Measurements from ENCODE around the gene ACTL10. TPM values are rescaled to one million over a fixed set of nuclear protein-coding genes. Genes with fewer than 3 reads are reported as not detected.

ACTL10 gene
- total and polyA plus RNA-seq, 2 of the 13 experiments (the other 11 are each of a cell fraction or from before 2014, with no cell fraction given) = not detected

DNA sequence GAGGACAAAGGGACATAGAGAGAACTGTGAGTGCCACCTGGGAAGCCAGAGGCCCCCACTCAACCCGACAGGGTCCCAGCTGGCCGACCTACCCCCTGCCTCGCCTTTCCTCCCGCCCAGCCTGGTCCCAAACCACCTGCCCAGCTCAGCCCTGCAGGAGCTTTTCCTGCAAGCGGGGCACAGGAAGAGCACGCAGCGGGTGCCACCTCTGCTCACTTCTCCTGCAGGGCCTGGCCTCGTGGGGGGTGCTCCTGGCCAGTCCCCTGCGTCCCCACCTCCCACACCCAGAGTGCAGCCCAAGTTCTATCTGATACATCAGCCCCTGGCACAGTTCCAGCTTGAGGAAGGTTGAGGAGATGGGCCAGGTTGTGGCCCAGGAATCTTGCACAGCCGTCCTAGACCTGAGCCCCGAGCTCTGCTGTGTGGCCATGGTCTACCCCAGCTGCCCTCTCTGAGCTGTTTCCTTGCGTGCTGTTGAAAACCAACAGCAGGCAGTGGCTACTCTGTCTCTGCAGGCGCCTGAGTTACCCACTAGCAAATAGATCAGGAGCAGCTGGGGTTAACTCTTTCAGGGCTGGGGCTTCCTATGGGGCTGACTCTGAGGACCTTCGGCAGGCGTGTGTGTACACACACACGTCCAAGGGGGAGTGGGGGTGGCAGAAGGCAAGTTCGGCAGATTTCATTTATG, 5.8 kb downstream of the ACTL10 start (continued):
- TF ChIP-seq PLSCR1 (CRISPR knock-in tag; IDR thresholded peaks at IDR 0.05; ENCODE audit: borderline replicate concordance) = no peak
- TF ChIP-seq SSRP1 (CRISPR knock-in tag; IDR thresholded peaks at IDR 0.05) = peak; percentile 83; the same call in 1 of the 2 replicates
- TF ChIP-seq PPARG (CRISPR knock-in tag; conservative IDR thresholded peaks at IDR 0.05) = no peak
- TF ChIP-seq ZNF589 (CRISPR knock-in tag; conservative IDR thresholded peaks at IDR 0.05) = no peak
- TF ChIP-seq DRAP1 (CRISPR knock-in tag; IDR thresholded peaks at IDR 0.05) = no peak
- TF ChIP-seq, protein P1, sequence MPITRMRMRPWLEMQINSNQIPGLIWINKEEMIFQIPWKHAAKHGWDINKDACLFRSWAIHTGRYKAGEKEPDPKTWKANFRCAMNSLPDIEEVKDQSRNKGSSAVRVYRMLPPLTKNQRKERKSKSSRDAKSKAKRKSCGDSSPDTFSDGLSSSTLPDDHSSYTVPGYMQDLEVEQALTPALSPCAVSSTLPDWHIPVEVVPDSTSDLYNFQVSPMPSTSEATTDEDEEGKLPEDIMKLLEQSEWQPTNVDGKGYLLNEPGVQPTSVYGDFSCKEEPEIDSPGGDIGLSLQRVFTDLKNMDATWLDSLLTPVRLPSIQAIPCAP (CRISPR knock-in tag; IDR thresholded peaks at IDR 0.05; ENCODE audit: low read depth) = no peak
- no peak for TF ChIP-seq ZNF609 (CRISPR knock-in tag; IDR thresholded peaks at IDR 0.05; ENCODE audit: borderline replicate concordance)
- 0 out of 2 replicates have a peak, but pooled peaks have one; percentile 15 for TF ChIP-seq ZSCAN25 (CRISPR knock-in tag; IDR thresholded peaks at IDR 0.05)
- TF ChIP-seq, protein P2, sequence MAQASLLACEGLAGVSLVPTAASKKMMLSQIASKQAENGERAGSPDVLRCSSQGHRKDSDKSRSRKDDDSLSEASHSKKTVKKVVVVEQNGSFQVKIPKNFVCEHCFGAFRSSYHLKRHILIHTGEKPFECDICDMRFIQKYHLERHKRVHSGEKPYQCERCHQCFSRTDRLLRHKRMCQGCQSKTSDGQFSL (CRISPR knock-in tag; IDR thresholded peaks at IDR 0.05) = 0 out of 2 replicates have a peak, but pooled peaks have one; percentile 13
- peak; percentile 68; the same call in 1 of the 2 replicates for TF ChIP-seq ZNF580 (CRISPR knock-in tag; IDR thresholded peaks at IDR 0.05; ENCODE audit: borderline replicate concordance, low read depth)
- TF ChIP-seq ZNF747 (CRISPR knock-in tag; IDR thresholded peaks at IDR 0.05; ENCODE audit: borderline replicate concordance) = 0 out of 2 replicates have a peak, but pooled peaks have one; percentile 47
- TF ChIP-seq SIN3A (IDR thresholded peaks at IDR 0.05; ENCODE audit: borderline replicate concordance, low read depth, low read length) = no peak
- TF ChIP-seq ZNF24 (IDR thresholded peaks at IDR 0.05) = no peak
- peak; percentile 27; the same call in 1 of the 2 replicates for TF ChIP-seq ZSCAN31 (CRISPR knock-in tag; IDR thresholded peaks at IDR 0.05; ENCODE audit: low read depth)
- TF ChIP-seq IKZF5 (CRISPR knock-in tag; IDR thresholded peaks at IDR 0.05) = no peak
- TF ChIP-seq ZNF232 (CRISPR knock-in tag; IDR thresholded peaks at IDR 0.05; ENCODE audit: borderline replicate concordance) = no peak; the same call in 1 of the 2 replicates
- TF ChIP-seq GABPB1 (CRISPR knock-in tag; IDR thresholded peaks at IDR 0.05) = 0 out of 2 replicates have a peak, but pooled peaks have one; percentile 19
- TF ChIP-seq MXD1 (CRISPR knock-in tag; IDR thresholded peaks at IDR 0.05) = 0 out of 2 replicates have a peak, but pooled peaks have one; percentile 51
- no peak for TF ChIP-seq MAFF (IDR thresholded peaks at IDR 0.05; ENCODE audit: low read depth, low read length)
